ENCODE data around the gene KIF25. TPM values are rescaled to one million over a fixed set of nuclear protein-coding genes. Genes with fewer than 3 reads are reported as not detected.

The KIF25 gene
- total RNA-seq, 5 donors from 2014 or later (not counting 1 experiment from before 2014, with no cell fraction given): not detected

DNA sequence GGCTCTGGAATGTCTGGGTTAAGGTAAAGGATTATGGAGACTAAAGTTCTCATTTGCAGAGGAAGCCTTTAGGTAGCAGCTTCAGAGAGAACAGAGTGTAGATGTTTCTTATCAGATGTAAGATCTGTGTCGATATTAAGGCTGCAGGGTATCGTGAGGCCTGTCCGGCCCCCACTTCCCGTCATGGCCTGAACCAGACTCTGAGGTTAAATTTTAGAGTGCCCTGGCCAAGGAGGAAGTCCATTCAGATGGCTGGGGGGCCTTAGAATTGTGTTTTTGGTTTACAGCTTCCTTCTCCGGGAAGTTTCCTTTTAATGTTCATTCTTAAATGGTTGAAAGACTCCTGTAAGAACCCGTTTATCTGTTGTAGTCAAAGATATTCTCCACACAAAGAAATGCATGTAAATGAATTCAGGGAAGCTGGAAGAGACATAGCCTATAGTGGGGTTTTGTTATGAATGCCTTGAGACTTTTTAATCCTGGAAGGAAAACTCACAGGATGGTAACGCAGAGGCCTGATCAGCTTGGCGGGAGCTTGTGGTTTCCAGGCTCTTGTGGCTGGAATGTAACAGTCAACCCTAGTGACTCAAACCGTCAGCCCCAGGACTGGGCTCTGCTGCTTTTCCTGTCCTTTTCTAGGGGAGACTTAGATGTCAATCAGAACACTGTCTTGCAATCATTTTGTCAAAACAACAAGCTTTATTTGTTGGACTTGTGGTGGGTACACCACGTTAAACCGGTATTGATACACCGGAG lies 34.7 kb downstream of the KIF25 start:
- DNase-seq: no peak
- Mint-ChIP-seq H3K9me3 (peaks cover under 1 to 1% (median 1%) of the 10 kb centered on the region in 3 donors), H3K27ac (no peak overlapping the region), H3K27me3 (peaks cover 28 to 49% of the 10 kb centered on the region in 2 donors), H3K4me1 (peaks cover 0 to 8% (median 6%) of the 10 kb centered on the region in 3 donors), H3K4me3 (no peak overlapping the region), H3K36me3 (no peaks in the 10 kb centered on the region)
- CTCF ChIA-PET: no interaction called here
- Histone ChIP-seq H3K9me3 (no peaks in the 10 kb centered on the region), H3K27me3 (replicated peaks in 1 of 2; ENCODE audit: control insufficient read depth in 2 of 2, extremely low read depth in 1 of 2, insufficient read depth in 2 of 2, low read length in 1 of 2) (peaks cover 2 to 28% of the 10 kb centered on the region in 2 experiments), H3K27ac (ENCODE audit: low read length) (no peak overlapping the region), H3K36me3 (ENCODE audit: control insufficient read depth in 2 of 2, extremely low read depth in 1 of 2, insufficient read depth in 1 of 2, low read length in 1 of 2) (no peaks in the 10 kb centered on the region), H3K4me1 (ENCODE audit: control insufficient read depth in 1 of 2, extremely low read depth in 1 of 2, insufficient read depth in 2 of 2, low read length in 2 of 2) (no peaks in the 10 kb centered on the region), H3K4me3 (ENCODE audit: control insufficient read depth in 1 of 2, extremely low read depth in 1 of 2, low read length in 1 of 2) (no peak overlapping the region)
- WGBS (ENCODE audit: insufficient coverage): 41% methylated on average over 10 of the region's 12 CpGs
- no peak for ATAC-seq (replicated peaks in 1 of 4)
- POLR2A ChIA-PET: no interaction called here

DNA sequence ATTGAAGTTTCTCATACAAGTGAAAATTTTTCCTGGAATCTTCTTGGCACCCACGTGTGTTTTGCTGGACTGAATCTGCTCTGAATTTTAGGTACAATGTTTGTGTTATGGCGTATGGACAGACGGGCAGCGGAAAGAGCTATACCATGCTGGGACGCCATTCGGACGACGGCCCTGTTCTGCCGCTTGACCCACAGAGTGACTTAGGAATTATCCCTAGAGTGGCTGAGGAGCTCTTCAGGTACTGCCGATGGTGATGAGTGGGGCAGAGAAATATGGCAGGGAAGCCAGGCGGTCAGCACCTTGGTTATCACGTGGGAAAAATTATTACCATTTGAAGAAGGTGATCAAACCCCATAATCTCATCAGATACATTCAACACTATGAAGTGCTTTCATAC lies 36.3 kb downstream of the KIF25 start:
- peaks cover 2 to 10% (median 3%) of the 10 kb centered on the region in 3 donors for H3K9me3 Mint-ChIP-seq
- 94% methylated on average over 6 of the region's 12 CpGs for WGBS (ENCODE audit: insufficient coverage)
- Histone ChIP-seq H3K36me3 (ENCODE audit: control insufficient read depth in 2 of 2, extremely low read depth in 1 of 2, insufficient read depth in 1 of 2, low read length in 1 of 2) (no peaks in the 10 kb centered on the region), H3K27ac (ENCODE audit: low read length) (no peak overlapping the region), H3K4me1 (ENCODE audit: control insufficient read depth in 1 of 2, extremely low read depth in 1 of 2, insufficient read depth in 2 of 2, low read length in 2 of 2) (no peaks in the 10 kb centered on the region), H3K9me3 (no peaks in the 10 kb centered on the region), H3K27me3 (replicated peaks in 1 of 2; ENCODE audit: control insufficient read depth in 2 of 2, extremely low read depth in 1 of 2, insufficient read depth in 2 of 2, low read length in 1 of 2) (peaks cover 2 to 31% of the 10 kb centered on the region in 2 experiments), H3K4me3 (ENCODE audit: control insufficient read depth in 1 of 2, extremely low read depth in 1 of 2, low read length in 1 of 2) (no peak overlapping the region)
- H3K36me3 Mint-ChIP-seq: no peaks in the 10 kb centered on the region
- H3K27me3 Mint-ChIP-seq: peaks cover 35 to 53% of the 10 kb centered on the region in 2 donors
- H3K4me3 Mint-ChIP-seq: no peak overlapping the region
- ATAC-seq (replicated peaks in 1 of 4) (no peak), DNase-seq (no peak)
- POLR2A ChIA-PET: no interaction called here
- no peak overlapping the region for H3K27ac Mint-ChIP-seq
- CTCF ChIA-PET: no interaction called here
- H3K4me1 Mint-ChIP-seq: peaks cover 0 to 8% (median 6%) of the 10 kb centered on the region in 3 donors

- no peaks in the 10 kb centered on the region for H3K4me1 ChIP-seq (ENCODE audit: control insufficient read depth in 1 of 2, extremely low read depth in 1 of 2, insufficient read depth in 2 of 2, low read length in 2 of 2)
- H3K27me3 ChIP-seq (replicated peaks in 1 of 2; ENCODE audit: control insufficient read depth in 2 of 2, extremely low read depth in 1 of 2, insufficient read depth in 2 of 2, low read length in 1 of 2): peaks cover 2 to 30% of the 10 kb centered on the region in 2 experiments
- Mint-ChIP-seq H3K27me3 (peaks cover 35 to 53% of the 10 kb centered on the region in 2 donors), H3K27ac (no peak overlapping the region), H3K36me3 (no peaks in the 10 kb centered on the region), H3K4me1 (peaks cover 0 to 8% (median 6%) of the 10 kb centered on the region in 3 donors), H3K4me3 (peak overlapping the region in 1 of 3 donors; percentile 71), H3K9me3 (peaks cover 3 to 10% (median 5%) of the 10 kb centered on the region in 3 donors)
- ChIA-PET CTCF (no interaction called here), POLR2A (no interaction called here)
- DNase-seq: no peak
- no peak overlapping the region for H3K27ac ChIP-seq (ENCODE audit: low read length)
- ATAC-seq (replicated peaks in 1 of 4): no peak
- WGBS (ENCODE audit: insufficient coverage): 91% methylated on average over 12 of the region's 18 CpGs
- no peaks in the 10 kb centered on the region for H3K36me3 ChIP-seq (ENCODE audit: control insufficient read depth in 2 of 2, extremely low read depth in 1 of 2, insufficient read depth in 1 of 2, low read length in 1 of 2)
- H3K9me3 ChIP-seq: no peaks in the 10 kb centered on the region
- H3K4me3 ChIP-seq (ENCODE audit: control insufficient read depth in 1 of 2, extremely low read depth in 1 of 2, low read length in 1 of 2): no peak overlapping the region
Measured at GRCh38 chr6:168034537-168034936, 37.1 kb downstream of the KIF25 start.

GRCh38 chr6:168035098-168035660 lies 37.7 kb downstream of the KIF25 start:
- Histone ChIP-seq H3K27me3 (replicated peaks in 1 of 2; ENCODE audit: control insufficient read depth in 2 of 2, extremely low read depth in 1 of 2, insufficient read depth in 2 of 2, low read length in 1 of 2) (peaks cover 2 to 29% of the 10 kb centered on the region in 2 experiments), H3K4me3 (ENCODE audit: control insufficient read depth in 1 of 2, extremely low read depth in 1 of 2, low read length in 1 of 2) (peak overlapping the region in 1 of 2 donors; percentile 32), H3K9me3 (no peaks in the 10 kb centered on the region), H3K4me1 (ENCODE audit: control insufficient read depth in 1 of 2, extremely low read depth in 1 of 2, insufficient read depth in 2 of 2, low read length in 2 of 2) (no peaks in the 10 kb centered on the region), H3K36me3 (ENCODE audit: control insufficient read depth in 2 of 2, extremely low read depth in 1 of 2, insufficient read depth in 1 of 2, low read length in 1 of 2) (no peaks in the 10 kb centered on the region), H3K27ac (ENCODE audit: low read length) (no peak overlapping the region)
- ChIA-PET POLR2A (no interaction called here), CTCF (no interaction called here)
- WGBS (ENCODE audit: insufficient coverage): 47% methylated on average over 36 of the region's 45 CpGs
- Mint-ChIP-seq H3K27ac (no peak overlapping the region), H3K9me3 (peaks cover 3 to 10% (median 7%) of the 10 kb centered on the region in 3 donors), H3K4me1 (peaks cover 0 to 8% (median 6%) of the 10 kb centered on the region in 3 donors), H3K4me3 (peak overlapping the region in 2 of 3 donors; percentile 52 to 71), H3K27me3 (peaks cover 35 to 53% of the 10 kb centered on the region in 2 donors), H3K36me3 (no peaks in the 10 kb centered on the region)
- ATAC-seq (replicated peaks in 1 of 4): no peak
- DNase-seq: no peak

GRCh38 chr6:168035661-168036545 lies 38.4 kb downstream of the KIF25 start:
- ChIA-PET CTCF (no interaction called here), POLR2A (no interaction called here)
- Histone ChIP-seq H3K9me3 (no peaks in the 10 kb centered on the region), H3K27me3 (replicated peaks in 1 of 2; ENCODE audit: control insufficient read depth in 2 of 2, extremely low read depth in 1 of 2, insufficient read depth in 2 of 2, low read length in 1 of 2) (peaks cover 2 to 29% of the 10 kb centered on the region in 2 experiments), H3K4me1 (ENCODE audit: control insufficient read depth in 1 of 2, extremely low read depth in 1 of 2, insufficient read depth in 2 of 2, low read length in 2 of 2) (no peaks in the 10 kb centered on the region), H3K4me3 (ENCODE audit: control insufficient read depth in 1 of 2, extremely low read depth in 1 of 2, low read length in 1 of 2) (peak overlapping the region in 1 of 2 donors; percentile 32), H3K36me3 (ENCODE audit: control insufficient read depth in 2 of 2, extremely low read depth in 1 of 2, insufficient read depth in 1 of 2, low read length in 1 of 2) (no peaks in the 10 kb centered on the region), H3K27ac (ENCODE audit: low read length) (no peak overlapping the region)
- Mint-ChIP-seq H3K4me3 (peak overlapping the region in 2 of 3 donors; percentile 55 to 71), H3K9me3 (peaks cover 3 to 15% (median 9%) of the 10 kb centered on the region in 3 donors), H3K36me3 (no peaks in the 10 kb centered on the region), H3K4me1 (peaks cover 0 to 8% (median 6%) of the 10 kb centered on the region in 3 donors), H3K27ac (no peak overlapping the region), H3K27me3 (peaks cover 35 to 49% of the 10 kb centered on the region in 2 donors)
- peak in 1 of 4 experiments; percentile 20 for ATAC-seq (replicated peaks in 1 of 4)
- DNase-seq: peak in 2 of 35 experiments; percentile 26 to 29
- 76% methylated on average over 15 of the region's 29 CpGs for WGBS (ENCODE audit: insufficient coverage)

DNA sequence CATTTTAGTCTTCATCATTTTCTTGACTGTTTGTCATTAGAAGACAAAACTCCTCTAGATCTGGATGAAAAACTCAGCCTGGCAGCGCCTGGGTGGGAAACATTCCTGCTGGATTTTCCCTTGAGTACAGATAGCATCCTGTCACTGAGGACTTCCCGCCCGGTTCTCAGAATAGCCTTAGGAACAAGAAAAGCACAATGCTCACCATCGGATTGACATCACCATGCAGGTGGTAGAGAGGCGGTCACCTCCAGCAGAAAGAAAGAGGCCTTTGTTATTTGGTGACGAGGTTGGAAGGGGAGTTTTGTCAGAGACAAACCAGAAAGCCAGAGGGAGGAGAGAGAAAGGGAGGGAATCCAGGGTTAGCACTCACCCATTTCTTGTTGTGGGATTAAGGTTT lies 39.8 kb downstream of the KIF25 start:
- H3K27me3 Mint-ChIP-seq: peaks cover 26 to 40% of the 10 kb centered on the region in 2 donors
- Histone ChIP-seq H3K4me3 (ENCODE audit: control insufficient read depth in 1 of 2, extremely low read depth in 1 of 2, low read length in 1 of 2) (no peak overlapping the region), H3K9me3 (no peaks in the 10 kb centered on the region), H3K27ac (ENCODE audit: low read length) (no peak overlapping the region), H3K4me1 (ENCODE audit: control insufficient read depth in 1 of 2, extremely low read depth in 1 of 2, insufficient read depth in 2 of 2, low read length in 2 of 2) (no peaks in the 10 kb centered on the region), H3K36me3 (ENCODE audit: control insufficient read depth in 2 of 2, extremely low read depth in 1 of 2, insufficient read depth in 1 of 2, low read length in 1 of 2) (no peaks in the 10 kb centered on the region), H3K27me3 (replicated peaks in 1 of 2; ENCODE audit: control insufficient read depth in 2 of 2, extremely low read depth in 1 of 2, insufficient read depth in 2 of 2, low read length in 1 of 2) (peaks cover 2 to 32% of the 10 kb centered on the region in 2 experiments)
- H3K36me3 Mint-ChIP-seq: no peaks in the 10 kb centered on the region
- ATAC-seq (replicated peaks in 1 of 4): no peak
- H3K4me1 Mint-ChIP-seq: peaks cover 0 to 8% (median 6%) of the 10 kb centered on the region in 3 donors
- WGBS (ENCODE audit: insufficient coverage): 89% methylated on average over 5 of the region's 6 CpGs
- CTCF ChIA-PET: no interaction called here
- H3K27ac Mint-ChIP-seq: no peak overlapping the region
- POLR2A ChIA-PET: no interaction called here
- H3K9me3 Mint-ChIP-seq: peaks cover 3 to 18% (median 9%) of the 10 kb centered on the region in 3 donors
- DNase-seq: no peak
- no peak overlapping the region for H3K4me3 Mint-ChIP-seq

All from T-cell (primary cell).